GM18498 (cell line): ENCODE data around the gene CHMP4A.
A peak's percentile ranks its signal among the peaks of the same experiment; 100 is the strongest.

Experiments
- ATAC-seq: cut with Tn5 transposase; IDR thresholded peaks from one replicate; pipeline ENCODE4 v1.9.1; 2021; ENCODE audit warnings: mild to moderate bottlenecking, moderate library complexity; ENCODE audit not compliant: unreplicated experiment

CHMP4A gene, protein sequence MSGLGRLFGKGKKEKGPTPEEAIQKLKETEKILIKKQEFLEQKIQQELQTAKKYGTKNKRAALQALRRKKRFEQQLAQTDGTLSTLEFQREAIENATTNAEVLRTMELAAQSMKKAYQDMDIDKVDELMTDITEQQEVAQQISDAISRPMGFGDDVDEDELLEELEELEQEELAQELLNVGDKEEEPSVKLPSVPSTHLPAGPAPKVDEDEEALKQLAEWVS

DNA sequence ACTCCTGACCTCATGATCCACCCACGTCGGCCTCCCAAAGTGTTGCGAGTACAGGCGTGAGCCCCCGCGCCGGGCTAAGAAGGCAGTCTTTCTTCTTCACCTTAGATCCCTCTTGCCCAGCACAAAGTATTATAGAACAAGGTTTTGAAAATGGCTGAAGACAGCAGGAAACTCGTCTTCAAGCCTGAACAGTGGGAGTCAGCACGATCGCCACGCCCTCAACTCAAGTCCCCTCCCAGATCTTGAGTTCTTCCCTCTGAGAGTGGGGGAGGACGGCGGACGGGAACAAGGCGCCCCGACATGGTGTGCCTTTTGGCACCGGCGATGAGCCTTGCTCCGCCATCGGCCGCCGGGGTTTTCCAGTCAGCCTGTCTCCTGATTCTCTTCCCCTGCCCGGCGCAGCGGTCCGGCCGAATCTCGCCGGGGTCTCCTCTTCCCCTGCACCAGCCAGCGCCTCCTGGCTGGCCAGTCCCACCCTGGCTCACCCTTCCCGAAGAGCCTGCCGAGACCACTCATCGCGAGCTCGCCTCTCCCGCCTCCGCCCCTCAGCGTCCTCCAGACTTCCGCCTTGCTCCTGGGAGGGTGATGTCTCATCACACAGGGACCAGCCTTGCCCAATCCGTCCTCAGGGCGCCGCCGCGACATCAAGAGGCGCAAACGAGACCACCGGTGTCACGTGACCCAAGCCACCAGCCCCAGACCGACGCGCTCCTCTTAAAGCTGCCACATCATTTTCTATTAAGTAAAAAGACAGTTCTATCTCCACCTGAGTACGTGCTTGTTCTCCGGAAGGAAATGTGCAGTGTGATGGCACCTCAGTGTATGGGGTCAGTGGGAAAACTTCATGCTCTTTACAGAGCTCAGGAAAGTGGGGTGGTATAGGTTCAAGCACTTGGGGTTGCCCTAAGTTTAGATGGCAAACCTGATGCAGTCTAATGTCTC is at the start of gene CHMP4A:
Gene CHMP4A (minus strand): TSS at position 565 of the 942 bp plus-strand sequence. CDS start 49 bp downstream, at position 516.
- ATAC-seq: peak; percentile 74

DNA sequence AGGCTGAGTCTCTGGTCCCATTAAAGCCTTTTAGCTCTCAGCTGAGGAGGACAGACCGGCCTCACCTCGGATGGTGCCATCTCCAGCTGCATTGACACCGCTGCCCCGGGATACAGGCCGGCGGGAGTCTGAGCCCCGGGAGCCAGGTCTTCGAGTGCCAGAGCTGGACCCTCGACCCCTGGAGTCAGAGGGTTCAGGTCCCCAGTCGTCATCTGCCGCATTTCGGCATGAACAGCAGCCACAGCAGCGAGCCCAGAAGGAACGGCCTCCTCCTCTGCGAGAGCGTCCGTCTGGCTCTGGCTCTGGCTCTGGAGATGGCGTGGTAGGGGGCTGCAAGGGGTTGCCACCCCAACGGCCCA is 48.7 kb upstream of the CHMP4A start:
- ATAC-seq: no peak

DNA sequence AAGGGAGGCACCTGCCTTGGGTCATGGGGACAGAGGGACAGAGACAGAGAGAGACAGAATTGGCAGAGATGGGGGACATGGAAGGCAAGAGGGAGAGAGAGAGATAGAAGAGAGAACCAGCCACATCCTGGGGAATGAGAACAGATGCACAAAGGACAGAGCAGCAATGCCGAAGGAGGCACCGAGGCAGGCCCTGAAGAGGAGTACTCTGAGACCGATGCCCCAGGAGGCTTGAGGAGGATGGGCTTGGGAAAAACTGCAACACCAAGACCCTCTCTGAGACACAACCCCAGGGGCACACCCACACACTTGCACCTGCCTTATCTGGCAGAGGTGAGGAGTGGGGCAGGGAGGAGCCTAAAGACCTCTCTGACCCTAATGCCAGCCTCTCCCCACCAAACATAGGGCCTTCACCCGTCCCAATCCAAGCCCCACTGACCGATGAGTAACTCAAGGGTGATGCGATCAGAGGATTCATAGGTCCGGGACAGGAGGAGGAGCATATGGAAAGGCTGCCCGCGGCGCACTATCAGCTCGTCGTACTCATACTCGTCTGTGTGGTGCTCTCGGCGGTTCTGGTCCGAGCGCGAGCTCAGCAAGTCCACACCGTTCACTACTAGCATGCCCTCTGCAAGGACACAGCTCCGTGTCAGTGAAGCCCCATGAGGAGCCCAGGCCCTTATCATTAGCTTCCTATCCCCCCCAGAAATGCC is 48.1 kb upstream of the CHMP4A start:
- ATAC-seq: no peak

DNA sequence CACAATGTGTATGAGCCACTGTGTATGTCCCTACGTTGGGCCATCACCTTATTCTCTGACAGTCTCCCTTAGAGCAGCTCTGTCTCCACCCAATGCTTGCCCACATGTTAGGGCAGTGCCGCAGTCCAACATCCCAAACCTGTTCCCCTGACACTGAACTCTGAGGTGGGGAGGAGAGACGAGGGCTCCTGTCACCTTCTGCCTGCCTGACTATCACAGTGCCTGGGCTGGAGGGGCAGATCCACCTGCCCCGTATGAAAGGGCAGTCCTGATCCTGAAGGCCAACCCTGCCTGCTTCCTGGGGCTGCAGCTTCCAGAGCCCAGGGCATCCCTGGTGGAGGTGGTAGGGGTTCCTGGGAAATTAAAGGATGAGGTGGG is 47.5 kb upstream of the CHMP4A start:
- no peak for ATAC-seq

DNA sequence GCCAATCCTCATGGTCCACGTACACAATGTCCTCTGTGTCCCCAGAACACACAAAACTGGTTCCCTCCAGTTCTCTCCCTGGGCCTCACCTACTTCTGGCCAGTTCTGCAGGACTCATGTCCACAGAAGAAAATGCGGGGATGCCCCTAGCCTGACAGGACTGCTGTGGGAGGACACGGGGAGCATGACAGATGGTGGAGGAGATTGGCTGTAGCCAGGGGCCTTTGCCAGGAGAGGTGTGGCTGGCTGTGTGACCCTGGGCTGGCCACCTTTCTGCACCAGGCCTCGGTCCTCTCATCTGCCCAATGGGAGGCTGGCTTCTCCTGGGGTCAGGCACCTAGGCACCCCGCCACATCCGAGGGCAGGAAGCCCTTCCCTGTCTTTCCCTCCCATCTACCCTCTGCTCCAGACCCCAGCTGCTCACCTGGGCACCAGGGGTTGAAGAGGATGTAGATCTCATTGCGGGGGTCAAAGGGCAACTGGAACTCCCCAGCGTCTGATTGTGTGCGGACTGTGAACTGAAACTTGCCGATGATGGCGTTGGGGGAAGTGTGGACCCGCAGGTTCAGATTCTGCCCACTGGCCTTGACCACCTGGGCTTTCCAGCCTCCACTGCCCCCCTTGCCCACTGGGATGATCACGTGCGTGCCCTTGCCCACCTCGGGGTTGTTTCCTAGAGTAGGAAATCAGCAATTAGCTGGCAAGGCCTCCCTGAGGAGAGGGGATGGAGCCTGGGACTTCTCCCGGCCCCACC is 46.9 kb upstream of the CHMP4A start:
- ATAC-seq: no peak

DNA sequence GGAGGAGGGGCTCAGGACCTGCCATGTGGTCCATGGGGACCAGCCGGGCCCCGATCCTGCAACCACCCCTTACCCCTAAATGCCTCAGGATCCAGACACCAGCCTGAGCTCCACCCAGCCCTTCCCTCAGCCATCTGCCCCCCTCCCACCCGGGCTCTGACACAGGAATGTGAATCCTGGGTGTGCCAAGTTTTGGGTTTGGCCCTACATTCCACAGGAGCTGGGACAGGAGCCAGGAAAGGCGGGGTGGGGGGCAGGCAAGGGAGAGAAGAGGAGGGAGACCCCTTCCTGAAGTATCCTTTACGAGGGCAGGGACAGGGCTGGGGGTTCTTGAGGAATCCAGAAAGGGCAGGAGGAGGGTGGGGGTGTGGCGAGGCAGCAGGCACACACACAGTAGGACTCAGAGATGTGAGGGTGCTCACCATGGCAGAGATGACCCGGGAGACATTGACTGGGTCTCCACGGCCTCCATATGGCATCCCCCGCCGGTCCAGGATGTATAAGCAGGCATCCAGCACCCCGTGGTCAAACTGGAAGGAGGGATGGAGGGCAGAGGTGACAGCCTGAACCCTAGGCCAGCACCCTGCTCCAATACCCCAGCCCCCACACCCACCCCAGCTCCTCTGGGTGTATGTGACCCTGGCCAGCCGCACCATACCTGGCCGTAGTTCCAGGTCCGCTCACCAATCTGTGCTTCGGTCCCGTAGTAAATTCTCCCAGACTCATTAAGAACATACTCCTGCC is 46.2 kb upstream of the CHMP4A start:
- ATAC-seq: no peak

DNA sequence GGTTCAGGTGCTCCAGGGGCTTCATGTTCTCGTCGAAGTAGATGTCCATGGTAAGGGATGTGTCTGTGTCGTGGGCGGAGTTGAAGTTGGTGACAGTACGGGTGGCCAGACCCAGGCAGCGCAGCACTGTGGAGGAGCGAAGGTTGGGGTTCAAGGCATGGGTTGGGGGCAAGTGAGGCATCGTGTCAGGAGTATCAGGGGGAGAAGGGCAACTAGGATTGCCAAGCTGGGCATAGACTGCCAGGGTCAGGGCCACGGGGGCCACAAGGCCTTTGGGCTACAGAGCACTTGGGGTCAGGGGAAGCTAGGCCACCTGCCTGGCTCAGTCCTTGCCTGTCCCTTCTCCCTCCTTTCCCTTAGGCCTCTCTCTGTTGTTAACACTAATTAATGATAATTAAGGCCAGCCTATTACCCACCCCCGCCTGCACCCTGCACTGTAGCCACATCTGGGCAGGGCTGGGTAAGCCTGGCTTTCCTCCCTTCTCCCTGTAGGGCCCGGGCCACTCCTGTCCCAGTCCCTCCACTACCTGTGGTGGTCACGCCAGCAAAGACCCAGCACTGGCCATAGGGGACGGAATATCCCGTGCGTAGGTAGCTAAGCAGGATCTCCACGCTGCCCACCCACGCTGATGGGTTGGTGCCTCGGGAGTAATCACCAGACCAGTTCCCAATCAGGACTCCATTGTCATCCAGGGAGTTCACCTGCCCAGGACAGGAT is 45.4 kb upstream of the CHMP4A start:
- no peak for ATAC-seq

DNA sequence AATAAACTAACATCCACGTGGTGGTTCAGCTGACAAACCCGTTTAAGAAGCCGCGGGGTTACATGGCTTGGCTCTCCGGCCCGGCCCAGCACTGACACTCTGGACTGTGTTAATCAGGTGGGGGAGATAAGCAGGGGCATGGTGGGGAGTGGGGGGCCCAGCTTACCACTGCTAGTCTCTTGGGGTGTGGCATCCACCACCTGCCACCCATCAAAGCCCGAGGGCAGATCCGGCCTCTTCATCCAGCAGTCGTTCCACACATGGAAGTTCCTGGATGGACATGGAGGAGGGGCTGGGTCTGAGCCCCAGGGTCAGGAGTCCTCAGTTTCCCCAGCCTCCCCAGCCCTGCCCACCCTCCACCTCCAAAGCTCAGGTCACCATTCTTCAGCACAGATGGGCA is 44.8 kb upstream of the CHMP4A start:
- ATAC-seq: no peak

DNA sequence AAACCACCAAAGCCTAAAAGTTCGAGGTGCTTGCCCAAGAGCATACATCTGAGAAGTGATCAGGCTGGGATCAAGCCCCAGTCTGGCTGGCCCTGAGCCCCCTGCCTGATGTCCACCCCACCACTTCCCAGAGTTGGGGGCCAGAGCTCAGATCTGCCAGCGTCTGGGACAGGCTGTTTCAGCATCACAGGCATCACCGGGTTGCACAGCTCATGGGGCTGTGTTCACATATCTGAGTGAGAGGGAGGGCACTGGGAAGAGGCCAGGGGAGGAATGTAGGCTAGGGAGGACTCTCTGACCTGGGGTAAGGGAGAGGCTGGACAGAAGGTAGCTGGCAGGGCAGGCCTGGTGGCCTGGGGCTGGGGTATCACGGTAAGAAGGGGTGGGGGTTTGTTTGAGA is 43.7 kb upstream of the CHMP4A start:
- no peak for ATAC-seq

DNA sequence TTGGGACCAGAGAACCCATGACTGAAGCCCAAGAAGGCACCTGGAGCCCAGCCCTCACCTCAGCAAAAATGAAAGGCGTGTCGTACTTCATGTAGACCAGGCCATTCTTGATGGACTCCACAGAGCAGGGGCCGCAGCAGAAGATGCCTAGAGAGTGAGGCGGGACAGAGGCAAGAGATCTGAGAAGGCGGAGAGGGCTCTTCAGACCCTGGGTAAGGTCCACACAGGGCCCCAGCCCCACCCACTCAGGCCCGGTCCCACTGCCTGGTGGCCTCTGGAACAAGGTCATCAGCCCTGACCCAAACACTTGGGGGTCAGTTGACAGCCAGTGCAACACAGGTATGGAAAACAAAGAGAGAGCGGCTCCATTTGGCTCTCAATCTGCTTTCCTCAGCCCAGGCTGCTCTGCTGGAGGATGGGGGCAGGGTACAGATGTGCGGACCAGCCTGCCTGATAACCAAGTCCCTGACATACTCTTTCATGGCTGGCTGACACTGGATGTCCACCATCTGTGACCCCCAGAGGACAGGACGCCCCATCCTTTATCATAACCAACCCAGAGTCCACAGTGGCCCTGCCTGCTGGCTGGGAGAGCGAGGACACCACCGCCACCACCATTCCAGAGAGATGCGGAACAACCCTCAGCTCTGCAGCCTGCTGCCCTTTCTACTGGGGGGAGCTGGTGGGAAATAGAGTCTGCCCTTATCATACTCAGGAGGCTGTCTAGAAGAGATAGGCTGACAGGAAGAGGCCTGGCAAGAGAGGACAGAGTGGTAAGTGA is 42.8 kb upstream of the CHMP4A start:
- no peak for ATAC-seq

DNA sequence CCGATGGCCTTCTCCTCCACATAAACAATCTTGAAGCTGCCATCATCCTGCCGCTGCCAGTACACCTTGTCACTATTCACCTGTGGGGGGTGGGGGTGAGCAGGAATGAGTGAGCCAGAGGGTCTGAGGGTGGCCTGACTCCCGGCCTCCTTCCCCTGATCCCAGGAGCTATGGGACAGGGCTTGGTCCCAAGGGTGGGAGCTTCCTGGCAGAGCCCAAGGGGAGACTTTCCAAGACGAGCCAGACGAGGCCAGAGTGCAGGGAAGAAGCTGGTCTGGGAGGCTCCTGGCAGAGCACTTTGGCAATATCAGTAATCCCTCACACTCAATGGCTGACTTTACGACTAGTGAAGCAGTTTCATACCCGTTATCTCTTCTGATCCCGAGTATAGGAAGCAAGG is 42.1 kb upstream of the CHMP4A start:
- ATAC-seq: no peak

DNA sequence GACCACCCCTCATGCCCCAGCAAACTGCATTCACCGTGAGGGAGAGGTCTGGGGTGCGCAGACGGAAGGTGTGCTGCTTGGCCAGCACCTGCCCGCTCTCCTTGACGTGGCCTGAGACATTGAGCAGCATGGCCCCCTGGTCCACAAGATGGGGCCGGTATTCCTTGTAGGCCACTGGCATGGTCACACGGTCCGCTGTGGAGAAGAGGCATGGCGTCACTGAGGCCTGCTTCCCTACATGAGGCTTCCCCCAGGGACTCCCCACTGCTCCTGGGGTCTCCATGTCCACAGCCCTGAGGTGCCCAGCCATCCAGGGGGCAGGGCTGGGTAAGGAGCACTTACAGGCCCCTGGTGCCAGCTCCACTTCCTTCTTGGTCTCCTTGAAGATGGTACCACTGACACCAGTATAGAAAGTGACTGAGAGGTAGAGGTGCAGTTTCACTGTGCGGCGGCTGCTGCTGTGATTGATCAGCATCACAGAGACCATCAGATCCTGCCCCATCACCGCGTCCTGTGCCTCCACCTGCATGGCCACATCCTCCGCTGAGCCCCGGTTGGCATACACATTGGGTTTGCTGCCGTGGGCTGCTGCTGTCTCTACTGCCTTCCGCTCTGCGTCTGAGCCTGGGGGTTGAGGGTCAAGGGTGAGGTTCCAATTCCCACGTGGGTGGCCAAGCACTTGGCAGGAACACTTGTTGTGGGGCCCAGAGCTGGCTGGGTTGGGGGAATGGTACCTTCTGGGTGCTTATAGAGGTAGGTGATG is 41.5 kb upstream of the CHMP4A start:
- ATAC-seq: no peak

DNA sequence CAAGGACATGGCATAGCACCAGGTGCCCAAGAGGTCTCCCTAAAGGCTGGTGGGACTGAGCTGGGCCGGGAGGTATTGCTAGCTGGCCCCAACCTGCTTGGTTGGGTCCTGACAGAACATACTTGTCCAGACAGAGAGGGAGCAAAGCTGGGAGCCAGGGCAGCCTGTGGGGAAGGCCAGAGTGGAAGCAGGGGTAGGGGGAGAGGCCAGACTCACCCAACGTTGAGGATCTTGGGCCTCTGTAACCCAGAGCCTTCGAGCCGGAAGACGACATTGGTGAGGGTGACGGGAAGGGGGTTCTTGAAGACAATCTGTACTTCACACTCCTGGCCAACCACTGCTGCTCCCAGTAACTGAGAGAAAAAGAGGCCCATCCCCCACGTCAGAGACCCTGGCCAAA is 40.6 kb upstream of the CHMP4A start:
- no peak for ATAC-seq

DNA sequence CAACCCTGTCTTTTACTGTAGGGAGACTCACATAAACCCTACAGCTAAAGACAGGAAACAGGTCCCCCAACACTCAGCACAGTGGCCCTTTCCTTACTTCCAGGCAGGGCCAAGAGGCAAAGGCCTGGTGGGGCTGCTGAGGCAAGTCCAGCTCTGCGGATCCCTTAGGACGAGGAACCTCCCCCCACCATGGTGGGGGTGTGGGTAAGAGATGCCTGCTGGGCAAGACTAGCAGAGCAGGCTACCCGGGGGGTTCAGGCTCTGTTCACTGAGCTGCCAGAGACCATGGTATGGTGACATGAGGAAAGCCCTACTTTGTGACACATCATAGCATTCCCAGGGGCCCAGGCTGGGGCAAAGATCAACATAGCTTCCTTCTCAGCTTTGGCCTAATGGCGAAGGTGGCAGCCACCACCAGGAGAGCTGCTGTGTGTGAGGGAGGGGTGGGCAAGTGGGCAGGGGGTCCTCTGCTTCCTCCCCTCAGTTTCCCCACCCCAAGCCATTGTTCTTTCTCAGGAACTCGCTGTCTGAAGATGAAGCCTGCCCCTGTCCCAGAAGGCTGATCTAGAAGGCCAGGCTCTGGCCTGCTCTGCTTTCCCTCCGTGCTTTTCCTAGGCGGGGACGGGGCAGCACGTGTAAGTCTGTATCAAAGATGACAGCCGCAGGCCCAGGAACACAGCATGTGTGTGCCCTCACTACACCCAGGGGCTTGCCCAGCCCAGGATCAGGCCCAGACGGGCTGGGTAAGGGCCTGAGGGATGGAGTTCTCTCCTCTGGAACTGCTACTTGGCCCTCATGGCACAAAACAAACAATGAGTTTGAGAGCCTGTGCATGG is 39.2 kb upstream of the CHMP4A start:
- no peak for ATAC-seq

DNA sequence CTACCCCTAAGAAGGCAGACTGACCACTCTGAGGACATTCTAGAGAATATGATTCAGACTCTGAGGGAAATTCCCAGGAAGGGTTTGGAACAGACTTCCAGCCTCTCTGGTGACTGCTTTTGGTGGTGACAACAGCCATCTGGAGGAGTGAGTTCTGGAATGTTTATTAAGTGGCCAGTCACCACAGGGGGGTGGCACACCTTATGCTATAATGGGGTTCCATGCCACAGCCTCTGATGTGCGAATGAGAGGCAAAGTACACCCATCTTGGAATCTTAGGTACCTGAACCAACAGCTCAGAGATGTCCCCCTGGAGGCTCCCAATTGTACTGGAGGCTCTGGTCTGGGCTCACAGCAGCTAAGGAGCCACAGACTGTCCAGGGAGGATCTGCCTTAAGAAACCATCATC is 38.6 kb upstream of the CHMP4A start:
- ATAC-seq: no peak

DNA sequence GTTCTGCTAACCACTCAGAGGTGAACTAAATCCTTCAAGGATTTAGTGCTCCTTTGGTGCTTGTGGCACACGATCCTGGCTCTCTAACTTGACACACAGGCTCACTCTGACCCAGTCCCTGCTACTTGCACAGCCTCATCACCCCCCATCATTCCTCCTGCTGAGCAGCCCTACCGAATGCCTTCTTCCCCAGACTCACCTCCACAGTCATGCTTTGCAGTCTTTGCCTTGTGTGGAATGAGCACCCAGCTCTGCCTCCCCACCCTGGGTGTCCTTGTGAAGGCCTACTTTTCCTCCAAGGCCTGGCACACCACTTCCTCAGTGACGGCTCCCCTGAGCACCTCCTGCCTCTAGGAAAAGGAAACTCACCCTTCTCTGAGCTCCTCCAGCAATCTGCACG is 37.1 kb upstream of the CHMP4A start:
- ATAC-seq: no peak
